MM.1S (cell line): Measurements from ENCODE around the gene NCAPH2.

ENCODE experiments used
- CTCF ChIP-seq: fragments of 300-600 bp; sonication (generic); IDR thresholded peaks from 2 replicates; pipeline ENCODE4 v1.5.1; 2016; ENCODE audit warnings: antibody characterized with exemption, low read length, mixed read lengths
- EZH2phosphoT487 ChIP-seq: fragments of 300-600 bp; sonication (generic); IDR thresholded peaks from 2 replicates; pipeline ENCODE4 v1.6.1; 2018; ENCODE audit warnings: antibody characterized with exemption, low read length

DNA sequence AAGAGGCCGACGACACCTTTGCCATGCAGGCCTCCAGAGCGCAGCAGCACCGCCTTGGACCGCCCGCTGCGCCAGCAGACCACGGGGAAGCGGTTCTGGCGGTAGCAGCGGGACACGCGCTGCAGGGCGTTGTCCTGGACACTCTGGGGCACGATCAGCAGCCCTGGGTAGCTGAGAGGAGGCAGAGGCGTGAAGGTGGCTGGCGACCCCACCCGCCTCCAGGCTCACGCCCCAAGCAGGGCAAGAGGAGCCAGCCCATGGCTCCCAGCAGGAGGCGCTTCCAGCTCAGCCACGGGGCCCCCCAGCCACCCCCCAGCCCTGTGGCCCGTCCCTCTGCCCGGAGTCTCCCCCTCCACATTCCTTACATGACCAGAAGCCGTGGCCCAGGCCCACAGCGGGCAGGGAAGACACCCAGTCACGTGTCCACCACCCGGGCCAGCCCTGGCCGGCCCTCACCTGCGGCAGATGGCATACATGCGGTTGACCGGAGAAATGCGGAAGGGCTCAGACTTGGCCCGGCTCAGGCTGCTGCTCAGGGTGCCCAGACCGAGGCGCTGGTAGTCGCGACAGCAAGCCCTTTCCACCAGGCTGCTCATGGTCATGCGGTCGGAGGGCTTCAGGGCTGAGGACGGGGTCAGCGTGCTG, 48.4 kb upstream of the NCAPH2 start:
- TF ChIP-seq CTCF (no peak), EZH2phosphoT487 (no peak)
